ENCODE data around the gene ZCCHC4.

DNA sequence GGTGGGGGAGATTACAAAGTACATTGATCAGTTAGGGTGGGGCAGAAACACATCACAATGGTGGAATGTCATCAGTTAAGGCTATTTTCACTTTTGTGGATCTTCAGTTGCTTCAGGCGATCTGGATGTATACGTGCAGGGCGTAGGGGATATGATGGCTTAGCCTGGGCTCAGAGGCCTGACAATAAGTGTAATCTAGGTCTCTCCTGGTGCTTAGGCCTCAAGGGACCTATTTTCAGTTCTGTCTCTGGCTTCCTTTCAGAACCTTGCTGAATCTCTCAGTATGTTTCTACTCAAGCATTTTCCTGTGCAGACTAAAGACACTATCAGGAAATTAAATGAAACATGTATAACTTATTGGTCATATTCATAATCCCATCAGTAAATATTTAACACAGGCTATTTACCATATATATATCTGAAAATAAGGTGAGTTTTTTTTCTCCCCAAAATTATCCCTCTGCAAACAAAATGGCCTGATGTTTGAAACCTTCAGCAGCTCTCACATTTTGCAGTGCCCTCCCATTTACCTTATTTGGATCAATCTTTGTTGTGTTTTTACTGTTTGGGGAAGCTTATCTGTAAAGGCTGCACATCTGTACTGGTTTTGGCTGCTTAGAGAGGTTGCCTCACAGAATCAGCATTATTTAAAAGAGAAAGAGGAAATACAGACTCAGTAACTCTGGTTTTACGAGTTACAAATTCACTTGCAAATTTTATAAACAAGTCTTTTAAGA, 2.3 kb upstream of the ZCCHC4 start:
- TF ChIP-seq POLR2AphosphoS5 (IDR thresholded peaks at IDR 0.05; ENCODE audit: low read depth, low read length), result no peak
- TF ChIP-seq, protein P1, sequence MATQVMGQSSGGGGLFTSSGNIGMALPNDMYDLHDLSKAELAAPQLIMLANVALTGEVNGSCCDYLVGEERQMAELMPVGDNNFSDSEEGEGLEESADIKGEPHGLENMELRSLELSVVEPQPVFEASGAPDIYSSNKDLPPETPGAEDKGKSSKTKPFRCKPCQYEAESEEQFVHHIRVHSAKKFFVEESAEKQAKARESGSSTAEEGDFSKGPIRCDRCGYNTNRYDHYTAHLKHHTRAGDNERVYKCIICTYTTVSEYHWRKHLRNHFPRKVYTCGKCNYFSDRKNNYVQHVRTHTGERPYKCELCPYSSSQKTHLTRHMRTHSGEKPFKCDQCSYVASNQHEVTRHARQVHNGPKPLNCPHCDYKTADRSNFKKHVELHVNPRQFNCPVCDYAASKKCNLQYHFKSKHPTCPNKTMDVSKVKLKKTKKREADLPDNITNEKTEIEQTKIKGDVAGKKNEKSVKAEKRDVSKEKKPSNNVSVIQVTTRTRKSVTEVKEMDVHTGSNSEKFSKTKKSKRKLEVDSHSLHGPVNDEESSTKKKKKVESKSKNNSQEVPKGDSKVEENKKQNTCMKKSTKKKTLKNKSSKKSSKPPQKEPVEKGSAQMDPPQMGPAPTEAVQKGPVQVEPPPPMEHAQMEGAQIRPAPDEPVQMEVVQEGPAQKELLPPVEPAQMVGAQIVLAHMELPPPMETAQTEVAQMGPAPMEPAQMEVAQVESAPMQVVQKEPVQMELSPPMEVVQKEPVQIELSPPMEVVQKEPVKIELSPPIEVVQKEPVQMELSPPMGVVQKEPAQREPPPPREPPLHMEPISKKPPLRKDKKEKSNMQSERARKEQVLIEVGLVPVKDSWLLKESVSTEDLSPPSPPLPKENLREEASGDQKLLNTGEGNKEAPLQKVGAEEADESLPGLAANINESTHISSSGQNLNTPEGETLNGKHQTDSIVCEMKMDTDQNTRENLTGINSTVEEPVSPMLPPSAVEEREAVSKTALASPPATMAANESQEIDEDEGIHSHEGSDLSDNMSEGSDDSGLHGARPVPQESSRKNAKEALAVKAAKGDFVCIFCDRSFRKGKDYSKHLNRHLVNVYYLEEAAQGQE (IDR thresholded peaks at IDR 0.05; ENCODE audit: insufficient read depth in 1 of 2, low read depth in 2 of 2, low read length in 2 of 2), result no peak
